ENCODE data around the gene MUS81. TPM values are rescaled to one million over a fixed set of nuclear protein-coding genes. Genes with fewer than 3 reads are reported as not detected.

Gene MUS81
- total and polyA plus RNA-seq, 9 of the 15 experiments (the other 6 are each of a cell fraction or from before 2014, with no cell fraction given), result 13.4 to 118 (median 53.7) TPM

DNA sequence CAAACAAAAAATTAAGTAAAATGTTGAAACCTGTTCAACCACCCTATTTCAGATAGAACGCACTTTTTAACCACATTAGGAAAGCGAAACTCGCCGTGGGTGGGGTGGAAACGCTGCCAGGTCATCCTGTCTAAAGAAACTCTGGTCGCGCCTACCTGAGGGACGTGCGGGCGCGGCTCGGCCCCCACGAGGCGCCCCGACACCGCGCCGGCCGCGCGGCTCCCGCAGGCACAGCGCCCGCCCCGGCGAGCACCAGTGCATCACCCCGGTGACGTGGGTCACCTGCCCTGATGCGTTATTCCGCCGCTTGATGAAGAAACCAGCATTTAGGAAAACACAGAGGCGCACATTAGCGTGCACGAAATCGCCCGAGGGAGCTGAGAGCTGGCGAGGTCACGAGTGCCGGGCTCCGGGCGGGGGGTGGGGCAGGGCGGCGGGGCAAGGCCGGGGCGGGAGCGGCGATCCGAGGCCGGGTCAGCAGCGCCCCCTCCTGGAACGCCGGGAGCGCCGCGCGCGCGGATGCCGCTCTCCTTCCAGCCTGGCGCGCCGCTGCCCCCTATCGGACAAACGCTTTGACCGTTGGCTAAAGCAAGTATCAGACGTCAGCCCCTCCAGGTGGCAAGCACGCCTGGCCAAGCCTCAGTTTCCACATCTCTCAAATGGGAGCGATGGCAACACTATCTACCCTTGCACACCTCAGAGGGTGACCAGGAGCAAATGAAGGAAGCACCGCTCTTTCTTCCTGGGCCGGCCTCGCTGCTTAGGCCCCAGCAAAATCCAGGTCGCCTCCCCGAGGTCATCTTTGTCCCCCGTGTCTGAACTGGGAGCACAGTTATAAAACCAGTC is 42.2 kb upstream of the MUS81 start (continued):
- TF ChIP-seq ZZZ3 (IDR thresholded peaks at IDR 0.05), result no peak
- TF ChIP-seq, protein P1, sequence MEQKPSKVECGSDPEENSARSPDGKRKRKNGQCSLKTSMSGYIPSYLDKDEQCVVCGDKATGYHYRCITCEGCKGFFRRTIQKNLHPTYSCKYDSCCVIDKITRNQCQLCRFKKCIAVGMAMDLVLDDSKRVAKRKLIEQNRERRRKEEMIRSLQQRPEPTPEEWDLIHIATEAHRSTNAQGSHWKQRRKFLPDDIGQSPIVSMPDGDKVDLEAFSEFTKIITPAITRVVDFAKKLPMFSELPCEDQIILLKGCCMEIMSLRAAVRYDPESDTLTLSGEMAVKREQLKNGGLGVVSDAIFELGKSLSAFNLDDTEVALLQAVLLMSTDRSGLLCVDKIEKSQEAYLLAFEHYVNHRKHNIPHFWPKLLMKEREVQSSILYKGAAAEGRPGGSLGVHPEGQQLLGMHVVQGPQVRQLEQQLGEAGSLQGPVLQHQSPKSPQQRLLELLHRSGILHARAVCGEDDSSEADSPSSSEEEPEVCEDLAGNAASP (IDR thresholded peaks at IDR 0.05), result no peak
- no peak for TF ChIP-seq ZFP1 (CRISPR knock-in tag; IDR thresholded peaks at IDR 0.05)
- peak; percentile 59; the same call in 1 of the 2 replicates for TF ChIP-seq ZNF263 (CRISPR knock-in tag; IDR thresholded peaks at IDR 0.05; ENCODE audit: borderline replicate concordance)
- TF ChIP-seq, protein P2, sequence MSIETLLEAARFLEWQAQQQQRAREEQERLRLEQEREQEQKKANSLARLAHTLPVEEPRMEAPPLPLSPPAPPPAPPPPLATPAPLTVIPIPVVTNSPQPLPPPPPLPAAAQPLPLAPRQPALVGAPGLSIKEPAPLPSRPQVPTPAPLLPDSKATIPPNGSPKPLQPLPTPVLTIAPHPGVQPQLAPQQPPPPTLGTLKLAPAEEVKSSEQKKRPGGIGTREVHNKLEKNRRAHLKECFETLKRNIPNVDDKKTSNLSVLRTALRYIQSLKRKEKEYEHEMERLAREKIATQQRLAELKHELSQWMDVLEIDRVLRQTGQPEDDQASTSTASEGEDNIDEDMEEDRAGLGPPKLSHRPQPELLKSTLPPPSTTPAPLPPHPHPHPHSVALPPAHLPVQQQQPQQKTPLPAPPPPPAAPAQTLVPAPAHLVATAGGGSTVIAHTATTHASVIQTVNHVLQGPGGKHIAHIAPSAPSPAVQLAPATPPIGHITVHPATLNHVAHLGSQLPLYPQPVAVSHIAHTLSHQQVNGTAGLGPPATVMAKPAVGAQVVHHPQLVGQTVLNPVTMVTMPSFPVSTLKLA (conservative IDR thresholded peaks at IDR 0.05), result peak in 1 of 2 experiments; percentile 52; a peak in 3 of 4 replicates
- TF ChIP-seq BRCA1 (IDR thresholded peaks at IDR 0.05), result no peak
- no peak for TF ChIP-seq BRCA1 (CRISPR knock-in tag; IDR thresholded peaks at IDR 0.05)
- no peak for TF ChIP-seq PTRF (tag; IDR thresholded peaks at IDR 0.05)
- no peak for TF ChIP-seq TOE1 (IDR thresholded peaks at IDR 0.05; ENCODE audit: borderline replicate concordance)
- no peak for TF ChIP-seq TOE1 (CRISPR knock-in tag; IDR thresholded peaks at IDR 0.05; ENCODE audit: borderline replicate concordance, low read depth)
- TF ChIP-seq, protein P3, sequence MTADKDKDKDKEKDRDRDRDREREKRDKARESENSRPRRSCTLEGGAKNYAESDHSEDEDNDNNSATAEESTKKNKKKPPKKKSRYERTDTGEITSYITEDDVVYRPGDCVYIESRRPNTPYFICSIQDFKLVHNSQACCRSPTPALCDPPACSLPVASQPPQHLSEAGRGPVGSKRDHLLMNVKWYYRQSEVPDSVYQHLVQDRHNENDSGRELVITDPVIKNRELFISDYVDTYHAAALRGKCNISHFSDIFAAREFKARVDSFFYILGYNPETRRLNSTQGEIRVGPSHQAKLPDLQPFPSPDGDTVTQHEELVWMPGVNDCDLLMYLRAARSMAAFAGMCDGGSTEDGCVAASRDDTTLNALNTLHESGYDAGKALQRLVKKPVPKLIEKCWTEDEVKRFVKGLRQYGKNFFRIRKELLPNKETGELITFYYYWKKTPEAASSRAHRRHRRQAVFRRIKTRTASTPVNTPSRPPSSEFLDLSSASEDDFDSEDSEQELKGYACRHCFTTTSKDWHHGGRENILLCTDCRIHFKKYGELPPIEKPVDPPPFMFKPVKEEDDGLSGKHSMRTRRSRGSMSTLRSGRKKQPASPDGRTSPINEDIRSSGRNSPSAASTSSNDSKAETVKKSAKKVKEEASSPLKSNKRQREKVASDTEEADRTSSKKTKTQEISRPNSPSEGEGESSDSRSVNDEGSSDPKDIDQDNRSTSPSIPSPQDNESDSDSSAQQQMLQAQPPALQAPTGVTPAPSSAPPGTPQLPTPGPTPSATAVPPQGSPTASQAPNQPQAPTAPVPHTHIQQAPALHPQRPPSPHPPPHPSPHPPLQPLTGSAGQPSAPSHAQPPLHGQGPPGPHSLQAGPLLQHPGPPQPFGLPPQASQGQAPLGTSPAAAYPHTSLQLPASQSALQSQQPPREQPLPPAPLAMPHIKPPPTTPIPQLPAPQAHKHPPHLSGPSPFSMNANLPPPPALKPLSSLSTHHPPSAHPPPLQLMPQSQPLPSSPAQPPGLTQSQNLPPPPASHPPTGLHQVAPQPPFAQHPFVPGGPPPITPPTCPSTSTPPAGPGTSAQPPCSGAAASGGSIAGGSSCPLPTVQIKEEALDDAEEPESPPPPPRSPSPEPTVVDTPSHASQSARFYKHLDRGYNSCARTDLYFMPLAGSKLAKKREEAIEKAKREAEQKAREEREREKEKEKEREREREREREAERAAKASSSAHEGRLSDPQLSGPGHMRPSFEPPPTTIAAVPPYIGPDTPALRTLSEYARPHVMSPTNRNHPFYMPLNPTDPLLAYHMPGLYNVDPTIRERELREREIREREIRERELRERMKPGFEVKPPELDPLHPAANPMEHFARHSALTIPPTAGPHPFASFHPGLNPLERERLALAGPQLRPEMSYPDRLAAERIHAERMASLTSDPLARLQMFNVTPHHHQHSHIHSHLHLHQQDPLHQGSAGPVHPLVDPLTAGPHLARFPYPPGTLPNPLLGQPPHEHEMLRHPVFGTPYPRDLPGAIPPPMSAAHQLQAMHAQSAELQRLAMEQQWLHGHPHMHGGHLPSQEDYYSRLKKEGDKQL (CRISPR knock-in tag; IDR thresholded peaks at IDR 0.05; ENCODE audit: borderline replicate concordance), result no peak
- TF ChIP-seq MYNN (IDR thresholded peaks at IDR 0.05), result no peak
- no peak for TF ChIP-seq MYNN (CRISPR knock-in tag; IDR thresholded peaks at IDR 0.05)
- TF ChIP-seq, protein P4, sequence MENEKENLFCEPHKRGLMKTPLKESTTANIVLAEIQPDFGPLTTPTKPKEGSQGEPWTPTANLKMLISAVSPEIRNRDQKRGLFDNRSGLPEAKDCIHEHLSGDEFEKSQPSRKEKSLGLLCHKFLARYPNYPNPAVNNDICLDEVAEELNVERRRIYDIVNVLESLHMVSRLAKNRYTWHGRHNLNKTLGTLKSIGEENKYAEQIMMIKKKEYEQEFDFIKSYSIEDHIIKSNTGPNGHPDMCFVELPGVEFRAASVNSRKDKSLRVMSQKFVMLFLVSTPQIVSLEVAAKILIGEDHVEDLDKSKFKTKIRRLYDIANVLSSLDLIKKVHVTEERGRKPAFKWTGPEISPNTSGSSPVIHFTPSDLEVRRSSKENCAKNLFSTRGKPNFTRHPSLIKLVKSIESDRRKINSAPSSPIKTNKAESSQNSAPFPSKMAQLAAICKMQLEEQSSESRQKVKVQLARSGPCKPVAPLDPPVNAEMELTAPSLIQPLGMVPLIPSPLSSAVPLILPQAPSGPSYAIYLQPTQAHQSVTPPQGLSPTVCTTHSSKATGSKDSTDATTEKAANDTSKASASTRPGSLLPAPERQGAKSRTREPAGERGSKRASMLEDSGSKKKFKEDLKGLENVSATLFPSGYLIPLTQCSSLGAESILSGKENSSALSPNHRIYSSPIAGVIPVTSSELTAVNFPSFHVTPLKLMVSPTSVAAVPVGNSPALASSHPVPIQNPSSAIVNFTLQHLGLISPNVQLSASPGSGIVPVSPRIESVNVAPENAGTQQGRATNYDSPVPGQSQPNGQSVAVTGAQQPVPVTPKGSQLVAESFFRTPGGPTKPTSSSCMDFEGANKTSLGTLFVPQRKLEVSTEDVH (IDR thresholded peaks at IDR 0.05; ENCODE audit: low read depth, partially characterized antibody), result no peak
- no peak for TF ChIP-seq ZNF175 (CRISPR knock-in tag; IDR thresholded peaks at IDR 0.05; ENCODE audit: low read depth)
- no peak for TF ChIP-seq ZNF24 (IDR thresholded peaks at IDR 0.05)
- TF ChIP-seq ZNF77 (CRISPR knock-in tag; IDR thresholded peaks at IDR 0.05), result no peak
